ENCODE measurements around the gene POU6F2. TPM values are rescaled to one million over a fixed set of nuclear protein-coding genes. Genes with fewer than 3 reads are reported as not detected.

Gene POU6F2
- total RNA-seq, 1 experiment from 2014 or later = not detected

- BruUV-seq (replicated peaks) = no TSS peak
- Histone ChIP-seq H3K27me3 (ENCODE audit: control insufficient read depth, insufficient read depth, low read length) (peaks cover under 1% of the 10 kb centered on the region), H3K36me3 (ENCODE audit: control insufficient read depth, insufficient read depth, low read length) (no peaks in the 10 kb centered on the region), H3K9me3 (ENCODE audit: control insufficient read depth, insufficient read depth, low read depth, low read length) (no peaks in the 10 kb centered on the region), H3K4me1 (ENCODE audit: control insufficient read depth, insufficient read depth, low read length) (no peaks in the 10 kb centered on the region), H3K27ac (ENCODE audit: low read length) (no peak overlapping the region), H3K4me3 (ENCODE audit: low read depth in 2 of 2, low read length in 2 of 2) (no peak overlapping the region)
- in situ Hi-C loops (cut with HindIII; ENCODE audit: low pct_unique_long_range_greater_than_20kb, low sequenced_read_pairs) = no loop called here
- intact Hi-C loops (cut with micrococcal nuclease; ENCODE audit: unreplicated experiment) = no loop called here
- CTCF ChIA-PET = no interaction called here
- no peak for ATAC-seq
- POLR2A ChIA-PET = no interaction called here
- no peak for DNase-seq (ENCODE audit: low read depth, low spot score)
- TF ChIP-seq TCF7L2 (IDR thresholded peaks at IDR 0.05; ENCODE audit: low read depth, low read length) (no peak), SIN3A (IDR thresholded peaks at IDR 0.05; ENCODE audit: borderline replicate concordance, insufficient read depth, low read depth, low read length) (no peak), POLR2AphosphoS5 (IDR thresholded peaks at IDR 0.05; ENCODE audit: low read depth, low read length) (no peak), CTCF (IDR thresholded peaks at IDR 0.05) (no peak), REST (IDR thresholded peaks at IDR 0.05; ENCODE audit: insufficient read depth in 1 of 2, low read depth in 2 of 2, low read length in 1 of 2) (no peak)
Measured at GRCh38 chr7:39332142-39332541, 354.4 kb downstream of the POU6F2 start.

GRCh38 chr7:39333701-39334100 is 356.0 kb downstream of the POU6F2 start:
- no TSS peak for BruUV-seq (replicated peaks)
- no peak for ATAC-seq
- CTCF ChIA-PET = no interaction called here

GRCh38 chr7:39336442-39336841 is 358.7 kb downstream of the POU6F2 start:
- POLR2A ChIA-PET = no interaction called here
- TF ChIP-seq CTCF (IDR thresholded peaks at IDR 0.05) = no peak
- in situ Hi-C loops (cut with HindIII; ENCODE audit: low pct_unique_long_range_greater_than_20kb, low sequenced_read_pairs) = no loop called here
- ATAC-seq (no peak), DNase-seq (ENCODE audit: low read depth, low spot score) (no peak)
- H3K36me3 ChIP-seq (ENCODE audit: control insufficient read depth, insufficient read depth, low read length) = no peaks in the 10 kb centered on the region
- H3K4me3 ChIP-seq (ENCODE audit: low read depth in 2 of 2, low read length in 2 of 2) = no peak overlapping the region
- intact Hi-C loops (cut with micrococcal nuclease; ENCODE audit: unreplicated experiment) = no loop called here
- peaks cover 3% of the 10 kb centered on the region; the same call in 1 of the 2 replicates for H3K27me3 ChIP-seq (ENCODE audit: control insufficient read depth, insufficient read depth, low read length)
- H3K9me3 ChIP-seq (ENCODE audit: control insufficient read depth, insufficient read depth, low read depth, low read length) = no peaks in the 10 kb centered on the region
- no TSS peak for BruUV-seq (replicated peaks)
- CTCF ChIA-PET = no interaction called here
- no peaks in the 10 kb centered on the region for H3K4me1 ChIP-seq (ENCODE audit: control insufficient read depth, insufficient read depth, low read length)
- no peak overlapping the region for H3K27ac ChIP-seq (ENCODE audit: low read length)

More at GRCh38 chr7:39333701-39334100, 356.0 kb downstream of the POU6F2 start:
- no peak overlapping the region for H3K4me3 ChIP-seq (ENCODE audit: low read depth in 2 of 2, low read length in 2 of 2)
- DNase-seq (ENCODE audit: low read depth, low spot score) = no peak
- H3K9me3 ChIP-seq (ENCODE audit: control insufficient read depth, insufficient read depth, low read depth, low read length) = no peaks in the 10 kb centered on the region
- H3K27ac ChIP-seq (ENCODE audit: low read length) = no peak overlapping the region
- H3K27me3 ChIP-seq (ENCODE audit: control insufficient read depth, insufficient read depth, low read length) = peaks cover 3% of the 10 kb centered on the region
- in situ Hi-C loops (cut with HindIII; ENCODE audit: low pct_unique_long_range_greater_than_20kb, low sequenced_read_pairs) = no loop called here
- no peak for TF ChIP-seq SIN3A (IDR thresholded peaks at IDR 0.05; ENCODE audit: borderline replicate concordance, insufficient read depth, low read depth, low read length)
- TF ChIP-seq POLR2AphosphoS5 (IDR thresholded peaks at IDR 0.05; ENCODE audit: low read depth, low read length) = no peak
- no peaks in the 10 kb centered on the region for H3K4me1 ChIP-seq (ENCODE audit: control insufficient read depth, insufficient read depth, low read length)
- no peaks in the 10 kb centered on the region for H3K36me3 ChIP-seq (ENCODE audit: control insufficient read depth, insufficient read depth, low read length)
- POLR2A ChIA-PET = no interaction called here
- intact Hi-C loops (cut with micrococcal nuclease; ENCODE audit: unreplicated experiment) = no loop called here
